GM18499 (cell line): ENCODE measurements around the gene C5AR1.
"Not testable (repeated sequence)": the region's sequence is repeated elsewhere in the genome, so short reads cannot be mapped to it uniquely, and the experiment has no call there.

Source experiments
- ATAC-seq: cut with Tn5 transposase; IDR thresholded peaks from one replicate; pipeline ENCODE4 v1.9.1; 2021; ENCODE audit warnings: moderate number of reproducible peaks; ENCODE audit not compliant: insufficient read depth, unreplicated experiment

C5AR1 gene

DNA sequence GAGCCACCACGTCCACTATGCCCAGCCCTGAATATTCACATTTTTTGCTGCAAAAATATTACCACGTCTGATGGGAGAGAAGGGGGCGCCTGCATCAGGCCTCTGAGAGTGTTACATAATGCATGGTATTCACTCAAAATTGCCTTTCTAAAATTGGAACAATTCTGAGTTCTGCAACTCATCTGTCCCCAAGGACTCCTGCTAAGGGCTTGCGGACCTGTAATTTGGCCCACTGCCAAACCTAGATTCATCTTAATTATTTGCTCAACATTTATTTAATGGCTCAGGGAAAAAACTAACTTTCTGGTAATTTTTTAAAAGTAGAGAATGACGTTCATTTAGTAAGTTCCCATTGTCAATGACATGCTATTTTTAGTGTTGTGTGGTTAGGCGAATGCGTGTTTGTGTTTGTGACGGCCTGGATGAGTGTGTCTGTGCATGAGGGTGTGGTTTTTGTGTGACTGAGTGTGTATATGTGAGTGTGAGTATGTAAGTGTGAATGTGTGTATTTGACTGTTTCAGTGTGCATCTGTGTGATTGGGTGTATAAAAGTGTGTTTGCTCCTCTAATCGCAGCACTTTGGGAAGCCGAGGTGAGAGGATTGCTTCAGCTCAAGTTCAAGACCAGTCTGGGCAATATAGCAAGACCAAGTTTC lies 26.1 kb upstream of the C5AR1 start:
- no peak for ATAC-seq

DNA sequence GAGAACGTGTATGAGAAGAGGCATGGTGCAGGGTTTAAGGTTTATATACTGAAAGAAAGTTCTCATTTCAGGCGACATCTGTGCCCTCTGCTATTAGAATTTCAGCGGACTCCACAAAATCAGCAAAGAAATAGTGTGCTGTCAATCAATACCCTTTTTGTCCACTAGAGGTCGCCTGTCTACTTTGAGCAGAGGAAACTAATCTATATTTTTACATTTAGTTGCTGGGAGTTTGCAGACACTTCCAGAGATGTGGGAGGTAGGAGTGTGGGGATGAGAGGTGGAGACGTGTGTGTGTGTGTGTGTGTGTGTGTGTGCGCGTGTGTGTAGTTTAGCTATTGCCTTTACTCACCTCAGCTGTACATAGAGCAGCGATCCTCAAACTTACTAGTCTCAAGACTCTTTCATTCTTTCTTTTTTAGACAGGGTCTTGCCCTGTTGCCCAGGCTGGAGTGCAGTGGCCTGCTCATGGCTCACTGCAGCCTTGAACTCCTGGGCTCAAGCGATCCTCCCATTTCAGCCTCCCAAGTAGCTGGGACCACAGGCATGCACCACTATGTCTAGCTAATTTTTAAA lies 25.2 kb upstream of the C5AR1 start:
- ATAC-seq, result no peak

DNA sequence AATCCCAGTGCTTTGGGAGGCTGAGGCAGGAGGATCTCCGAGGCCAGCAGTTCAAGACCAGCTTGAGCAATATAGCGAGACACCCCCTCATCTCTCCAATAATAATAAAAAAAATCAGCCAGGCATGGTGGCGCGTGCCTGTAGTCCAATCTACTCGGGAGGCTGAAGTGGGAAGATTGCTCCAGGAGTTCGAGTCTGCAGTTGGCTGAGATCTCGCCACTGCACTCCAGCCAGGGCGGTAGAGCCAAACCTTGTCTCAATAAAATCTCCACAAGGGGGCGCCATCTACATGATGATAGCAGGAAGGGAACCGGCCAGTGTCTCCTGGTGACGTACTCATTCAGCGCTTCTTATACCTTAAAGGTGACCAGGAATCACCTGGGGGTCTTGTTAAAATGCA lies 13.6 kb upstream of the C5AR1 start:
- no peak for ATAC-seq

DNA sequence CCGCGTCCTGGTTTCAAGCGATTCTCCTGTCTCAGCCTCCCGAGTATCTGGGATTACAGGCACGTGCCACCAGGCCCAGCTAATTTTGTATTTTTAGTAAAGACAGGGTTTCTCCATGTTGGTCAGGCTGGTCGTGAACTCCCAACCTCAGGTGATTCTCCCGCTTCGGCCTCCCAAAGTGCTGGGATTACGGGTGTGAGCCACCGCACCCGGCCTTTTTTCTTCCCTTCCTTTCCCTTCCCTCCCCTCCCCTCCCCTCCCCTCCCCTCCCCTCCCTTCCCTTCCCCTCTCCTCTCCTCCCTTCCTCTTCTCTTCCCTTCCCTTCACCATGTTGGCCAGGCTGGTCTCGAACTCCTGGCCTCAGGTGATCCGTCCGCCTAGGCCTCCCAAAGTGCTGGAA lies 8.8 kb upstream of the C5AR1 start:
- ATAC-seq, result not testable (repeated sequence)

DNA sequence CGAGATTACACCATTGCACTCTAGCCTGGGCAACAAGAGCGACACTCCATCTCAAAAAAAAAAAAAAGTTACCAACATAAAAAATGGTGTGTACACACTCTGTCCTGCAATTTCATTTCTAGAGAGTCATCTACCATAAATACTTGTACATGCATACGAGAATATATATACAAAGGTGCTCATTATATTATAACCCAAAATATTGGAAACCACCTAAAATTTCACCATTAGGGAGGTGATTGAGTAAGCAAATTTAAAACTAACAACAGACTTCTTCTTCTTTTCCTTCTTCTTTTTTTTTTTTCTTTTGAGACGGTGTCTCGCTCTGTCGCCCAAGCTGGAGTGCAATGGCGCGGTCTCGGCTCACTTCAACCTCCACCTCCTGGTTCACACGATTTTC lies 7.4 kb upstream of the C5AR1 start:
- no peak for ATAC-seq

DNA sequence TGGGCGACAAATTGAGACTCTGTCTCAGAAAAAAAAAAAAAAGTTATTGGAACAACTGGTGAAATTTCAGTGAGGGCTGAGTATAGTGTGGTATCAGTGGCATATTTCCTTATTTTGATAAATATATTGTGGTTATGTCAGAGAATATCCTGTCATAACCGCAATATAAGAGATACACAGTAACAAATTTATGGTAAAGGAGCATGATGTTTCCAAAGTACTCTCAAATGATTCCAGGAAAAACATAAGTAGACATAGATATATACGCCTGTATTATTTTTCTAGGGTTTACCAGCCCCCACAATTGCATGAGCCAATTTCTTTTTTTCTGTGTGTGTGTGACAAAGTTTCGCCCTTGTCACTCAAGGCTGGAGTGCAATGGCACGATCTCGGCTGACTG lies 5.7 kb upstream of the C5AR1 start:
- no peak for ATAC-seq

DNA sequence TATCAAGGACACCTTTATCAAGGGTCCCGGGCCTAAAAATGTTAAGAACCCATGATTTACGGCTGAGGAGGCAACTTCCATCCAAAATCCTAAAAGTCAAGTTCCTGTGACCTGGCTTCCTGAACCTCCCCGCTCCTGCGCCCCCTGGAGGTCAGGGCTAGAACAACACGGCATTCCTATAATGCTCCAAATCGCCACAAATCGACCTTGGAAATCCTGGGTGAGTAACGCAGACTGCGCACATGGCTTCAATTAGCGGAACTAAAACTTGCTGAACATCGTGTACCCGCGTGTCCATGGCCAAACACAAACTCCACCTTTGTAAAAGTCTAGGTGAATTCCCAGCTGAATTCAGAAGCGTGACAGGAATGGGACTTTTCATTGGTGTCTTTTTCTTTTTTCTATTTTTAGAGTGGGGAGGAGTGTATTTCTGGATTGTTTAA lies 4.3 kb upstream of the C5AR1 start:
- no peak for ATAC-seq

DNA sequence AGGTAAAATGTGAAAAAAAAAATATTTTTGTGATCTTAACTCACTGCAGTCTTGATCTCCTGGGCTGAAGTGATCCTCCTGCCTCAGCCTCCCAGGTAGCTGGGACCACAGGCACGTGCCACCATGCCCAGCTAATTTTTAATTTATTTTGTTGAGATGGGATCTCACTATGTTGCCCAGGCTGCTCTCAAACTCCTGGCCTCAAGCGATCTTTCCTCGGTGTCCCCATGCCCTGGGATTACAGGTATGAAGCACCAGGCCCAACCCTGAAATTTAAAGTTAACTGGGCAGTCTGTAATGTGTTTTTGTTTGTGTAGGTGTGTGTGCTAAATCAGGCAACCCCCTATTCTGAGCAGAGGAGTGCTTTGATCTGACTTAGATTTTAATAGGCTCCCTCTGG lies 3.4 kb upstream of the C5AR1 start:
- ATAC-seq, result no peak

DNA sequence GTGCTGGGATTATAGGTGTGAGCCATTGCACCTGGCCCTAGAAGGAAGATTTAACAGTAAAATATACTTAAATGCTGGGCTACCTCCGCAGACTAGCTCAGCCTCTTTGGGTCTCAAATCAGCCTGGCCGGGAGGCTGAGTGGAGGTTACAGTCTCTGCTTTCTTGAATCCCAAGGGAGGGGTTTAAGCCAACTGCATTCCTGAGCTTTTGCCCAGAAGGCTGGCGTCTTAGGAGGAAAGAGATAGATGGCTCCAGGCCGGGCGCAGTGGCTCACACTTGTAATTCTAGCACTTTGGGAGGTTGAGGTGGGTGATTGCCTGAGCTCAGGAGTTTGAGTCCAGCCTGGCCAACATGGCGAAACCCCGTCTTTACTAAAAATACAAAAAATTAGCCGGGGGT lies 623 bp upstream of the C5AR1 start:
- no peak for ATAC-seq

DNA sequence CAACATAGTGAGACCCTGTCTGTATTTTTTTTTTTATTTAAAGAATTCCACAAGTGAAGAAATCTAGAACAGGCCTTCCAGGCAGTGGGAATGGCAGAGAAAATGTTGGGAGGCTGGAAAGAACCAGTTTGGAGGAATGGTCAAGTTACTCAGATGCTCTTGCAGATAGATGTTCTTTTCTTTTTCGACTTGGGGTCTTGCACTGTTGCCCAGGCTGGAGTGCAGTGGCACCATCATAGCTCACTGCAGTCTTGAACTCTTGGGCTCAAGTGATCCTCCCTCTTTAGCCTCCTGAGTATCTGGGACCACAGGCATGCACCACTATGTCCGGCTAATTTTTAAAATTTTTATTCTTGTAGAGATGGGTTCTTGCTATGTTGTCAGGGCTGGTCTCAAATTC lies 662 bp downstream of the C5AR1 start:
- ATAC-seq, result no peak

DNA sequence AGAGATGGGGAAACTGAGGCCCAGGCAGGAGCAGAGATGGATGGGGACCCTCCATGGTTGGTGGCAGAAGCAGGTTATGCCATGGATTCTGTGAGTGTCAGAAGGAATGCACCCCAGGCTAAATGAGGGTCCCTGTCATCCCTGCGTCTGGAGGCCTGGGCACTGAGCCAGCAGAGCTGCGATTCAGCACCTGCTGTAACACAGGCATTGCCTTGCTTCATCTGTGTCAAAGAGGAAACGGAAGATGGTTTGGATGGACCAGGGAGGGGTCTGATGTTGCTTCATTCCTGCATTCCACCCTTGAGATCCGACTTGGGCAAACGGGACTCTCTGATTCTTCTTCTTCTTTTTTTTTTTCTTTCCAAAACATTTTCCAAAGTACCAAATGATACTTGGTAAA lies 1.2 kb downstream of the C5AR1 start:
- ATAC-seq, result no peak

DNA sequence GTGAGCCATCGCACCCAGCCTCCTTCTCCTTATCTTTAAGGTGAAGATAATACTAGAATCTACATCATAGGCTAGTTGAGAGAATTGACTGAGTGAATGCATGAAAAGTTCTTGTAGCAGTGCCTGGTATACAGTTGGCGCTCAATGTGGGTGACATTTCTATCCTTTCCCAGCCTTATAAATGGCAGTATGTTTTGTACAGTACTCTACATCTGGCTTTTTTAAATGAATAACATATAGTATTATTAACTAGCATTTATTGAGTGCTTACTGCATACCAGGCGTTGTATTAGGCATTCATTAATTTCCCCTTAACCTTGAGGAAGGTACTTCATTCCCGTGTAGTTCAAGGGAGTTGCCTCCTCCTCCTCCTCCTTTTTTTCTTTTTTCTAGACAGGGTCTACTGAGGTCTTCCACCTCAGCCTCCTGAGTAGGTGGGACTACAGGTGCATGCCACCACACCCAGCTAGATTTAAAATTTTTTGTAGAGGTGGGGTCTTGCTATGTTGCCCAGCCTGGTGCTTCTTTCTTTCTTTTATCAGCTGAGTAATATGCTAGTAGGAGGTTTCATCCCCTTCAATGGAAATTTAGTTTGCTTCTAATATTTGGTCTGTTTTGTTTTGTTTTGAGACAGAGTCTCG lies 2.8 kb downstream of the C5AR1 start:
- no peak for ATAC-seq

DNA sequence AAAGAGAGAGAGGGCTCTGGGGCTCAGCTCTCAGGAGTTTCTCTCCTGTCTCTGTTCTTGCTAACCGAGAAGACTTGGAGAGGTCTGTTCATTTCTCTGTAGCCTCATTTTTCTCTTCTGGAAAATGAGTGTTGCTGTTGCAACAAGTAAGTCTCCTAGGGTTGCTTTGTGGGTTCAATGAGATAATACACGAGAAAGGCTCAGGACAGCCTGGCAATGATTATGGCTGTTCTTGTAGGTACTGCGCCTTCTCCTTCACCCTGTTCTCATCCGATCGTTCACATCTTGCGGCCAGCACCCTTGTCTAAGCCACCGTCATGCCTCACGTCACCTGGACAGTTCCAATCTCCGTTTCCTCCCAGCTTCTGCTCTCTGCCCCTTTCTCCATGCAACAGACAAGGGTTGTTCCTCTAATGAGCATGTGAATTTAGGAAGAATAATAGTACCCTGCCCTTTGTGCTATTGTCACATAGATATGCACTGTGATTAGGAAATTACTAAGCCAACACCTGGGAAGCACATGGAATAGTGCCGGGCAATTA lies 4.2 kb downstream of the C5AR1 start:
- ATAC-seq, result no peak

DNA sequence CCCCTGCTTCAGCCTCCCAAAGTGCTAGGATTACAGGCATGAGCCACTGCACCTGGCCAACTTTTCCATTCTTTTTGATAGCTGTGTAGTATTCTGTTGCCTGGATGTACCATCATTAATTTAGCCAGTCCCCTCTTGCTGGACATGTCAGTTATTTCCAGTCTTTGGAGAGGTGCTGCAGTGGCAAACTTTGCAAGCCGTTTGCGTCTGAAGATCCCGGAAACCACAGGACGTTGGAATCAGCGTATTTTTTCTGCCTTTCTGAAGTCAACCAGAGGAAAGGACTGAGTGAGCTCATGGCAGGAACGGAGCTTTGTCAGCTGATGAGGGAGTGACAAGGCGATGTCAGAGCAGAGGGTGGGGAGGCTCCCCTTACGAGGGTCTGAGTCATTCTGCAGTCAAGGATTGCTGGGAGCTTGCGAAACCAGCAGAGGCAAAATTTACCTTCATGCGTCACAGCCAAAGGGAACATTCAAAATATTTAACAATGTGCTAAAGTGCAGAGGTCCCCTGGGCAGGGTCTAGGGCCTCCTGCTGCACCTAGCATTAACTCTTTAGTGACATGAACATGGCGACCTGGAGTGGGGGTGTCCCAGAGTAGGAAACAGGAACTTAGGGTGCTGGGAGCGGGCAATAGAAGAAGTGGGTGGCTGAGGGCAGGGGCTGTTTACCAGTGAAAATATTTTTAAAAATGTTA lies 5.6 kb downstream of the C5AR1 start:
- no peak for ATAC-seq

DNA sequence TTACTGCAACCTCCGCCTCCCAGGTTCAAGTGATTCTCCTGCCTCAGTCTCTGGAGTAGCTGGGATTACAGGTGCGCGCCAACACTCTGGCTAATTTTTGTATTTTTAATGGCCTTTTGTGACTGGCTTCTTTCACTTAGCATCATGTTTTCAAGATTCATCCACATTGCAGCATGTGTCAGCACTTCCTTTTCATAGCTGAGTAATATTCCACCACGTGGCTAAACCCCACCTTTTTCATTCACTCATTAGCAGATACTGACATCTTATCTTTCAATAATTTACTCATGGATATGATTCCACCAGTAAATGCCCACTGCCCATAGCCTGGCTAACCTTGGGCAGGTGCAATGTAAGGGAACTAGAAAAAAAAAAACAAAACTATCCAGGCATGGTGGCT lies 6.9 kb downstream of the C5AR1 start:
- ATAC-seq, result no peak

DNA sequence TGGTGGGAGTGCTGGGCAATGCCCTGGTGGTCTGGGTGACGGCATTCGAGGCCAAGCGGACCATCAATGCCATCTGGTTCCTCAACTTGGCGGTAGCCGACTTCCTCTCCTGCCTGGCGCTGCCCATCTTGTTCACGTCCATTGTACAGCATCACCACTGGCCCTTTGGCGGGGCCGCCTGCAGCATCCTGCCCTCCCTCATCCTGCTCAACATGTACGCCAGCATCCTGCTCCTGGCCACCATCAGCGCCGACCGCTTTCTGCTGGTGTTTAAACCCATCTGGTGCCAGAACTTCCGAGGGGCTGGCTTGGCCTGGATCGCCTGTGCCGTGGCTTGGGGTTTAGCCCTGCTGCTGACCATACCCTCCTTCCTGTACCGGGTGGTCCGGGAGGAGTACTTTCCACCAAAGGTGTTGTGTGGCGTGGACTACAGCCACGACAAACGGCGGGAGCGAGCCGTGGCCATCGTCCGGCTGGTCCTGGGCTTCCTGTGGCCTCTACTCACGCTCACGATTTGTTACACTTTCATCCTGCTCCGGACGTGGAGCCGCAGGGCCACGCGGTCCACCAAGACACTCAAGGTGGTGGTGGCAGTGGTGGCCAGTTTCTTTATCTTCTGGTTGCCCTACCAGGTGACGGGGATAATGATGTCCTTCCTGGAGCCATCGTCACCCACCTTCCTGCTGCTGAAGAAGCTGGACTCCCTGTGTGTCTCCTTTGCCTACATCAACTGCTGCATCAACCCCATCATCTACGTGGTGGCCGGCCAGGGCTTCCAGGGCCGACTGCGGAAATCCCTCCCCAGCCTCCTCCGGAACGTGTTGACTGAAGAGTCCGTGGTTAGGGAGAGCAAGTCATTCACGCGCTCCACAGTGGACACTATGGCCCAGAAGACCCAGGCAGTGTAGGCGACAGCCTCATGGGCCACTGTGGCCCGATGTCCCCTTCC lies 10.5 kb downstream of the C5AR1 start:
- ATAC-seq, result no peak

DNA sequence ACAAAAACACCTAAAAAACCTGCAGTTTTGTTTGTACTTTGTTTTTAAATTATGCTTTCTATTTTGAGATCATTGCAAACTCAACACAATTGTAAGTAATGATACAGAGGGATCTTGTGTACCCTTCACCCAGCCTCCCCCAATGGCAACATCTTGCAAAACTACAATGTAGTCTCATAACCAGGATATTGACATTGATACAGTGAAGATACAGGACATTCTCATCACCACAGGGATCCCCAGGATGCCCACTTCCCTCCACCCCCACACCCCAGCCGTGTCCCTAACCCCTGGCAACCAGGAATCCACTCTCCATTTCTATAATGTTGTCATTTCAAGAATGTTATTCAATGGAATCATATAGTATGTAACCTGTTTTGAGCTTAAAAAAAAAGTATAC lies 12.0 kb downstream of the C5AR1 start:
- ATAC-seq, result no peak

DNA sequence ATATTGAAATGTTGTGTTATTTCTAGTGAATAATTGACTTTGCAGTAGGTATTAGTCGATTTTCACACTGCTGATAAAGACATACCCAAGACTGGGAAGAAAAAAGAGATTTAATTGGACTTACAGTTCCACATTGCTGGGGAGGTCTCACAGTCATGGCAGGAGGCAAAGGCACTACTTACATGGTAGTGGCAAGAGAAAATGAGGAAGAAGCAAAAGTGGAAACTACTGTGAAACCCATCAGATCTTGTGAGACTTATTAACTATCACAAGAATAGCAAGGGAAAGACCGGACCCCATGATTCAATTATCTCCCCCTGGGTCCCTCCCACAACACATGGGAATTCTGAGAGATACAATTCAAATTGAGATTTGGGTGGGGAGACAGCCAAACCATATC lies 12.4 kb downstream of the C5AR1 start:
- ATAC-seq, result no peak

DNA sequence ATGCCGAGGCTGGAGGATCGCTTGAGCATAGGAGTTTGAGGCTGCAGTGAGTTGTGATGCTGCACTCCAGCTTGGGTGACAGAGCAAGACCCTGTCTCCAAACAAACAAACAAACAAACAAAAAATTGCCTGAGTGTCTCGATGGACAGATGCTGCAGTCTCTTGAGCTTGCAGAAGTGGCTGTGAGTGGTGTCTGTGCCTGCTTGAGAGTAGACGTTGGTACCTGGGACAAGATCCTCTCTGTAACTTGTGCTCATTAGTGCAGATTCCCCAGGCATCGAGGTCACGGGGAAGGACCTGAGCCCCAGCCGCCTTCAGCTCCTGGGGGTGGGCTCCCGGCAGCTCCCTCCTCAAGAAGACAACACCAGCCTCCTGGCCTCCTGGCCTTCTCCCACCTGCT lies 13.7 kb downstream of the C5AR1 start:
- ATAC-seq, result no peak

DNA sequence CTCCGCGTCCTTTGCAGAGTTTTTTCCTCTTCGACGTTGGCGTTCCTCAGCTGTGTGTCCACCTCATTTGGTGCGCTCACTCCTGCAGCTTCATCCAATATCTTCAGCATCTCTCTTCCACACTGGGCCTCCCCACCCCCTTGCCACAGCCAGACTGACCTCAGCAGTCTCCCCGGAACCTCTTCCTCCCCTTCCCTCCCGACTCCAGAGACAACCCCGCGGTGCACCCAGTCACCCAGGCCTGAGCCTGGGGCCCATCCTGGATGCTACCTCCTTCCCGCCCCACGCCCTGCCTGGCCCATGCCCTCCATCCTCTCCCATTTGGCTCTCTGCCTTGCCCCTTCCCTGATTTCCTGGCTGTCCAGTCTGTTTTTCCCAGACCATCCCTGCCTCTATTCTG lies 14.2 kb downstream of the C5AR1 start:
- no peak for ATAC-seq
